Activated naive CD8-positive, alpha-beta T cell (primary cell): ENCODE data around the gene PCDHB8.
"Not testable (repeated sequence)": the region's sequence is repeated elsewhere in the genome, so short reads cannot be mapped to it uniquely, and the experiment has no call there.

ENCODE experiments used
- H3K27ac Mint-ChIP-seq: one replicate; pipeline ENCODE4 v1.8.0; 2021; ENCODE audit warnings: mixed read lengths
- H3K27me3 Mint-ChIP-seq: one replicate; pipeline ENCODE4 v1.8.0; 2021; ENCODE audit warnings: mixed read lengths
- H3K36me3 Mint-ChIP-seq: one replicate; pipeline ENCODE4 v1.8.0; 2021; ENCODE audit warnings: mixed read lengths
- H3K4me1 Mint-ChIP-seq: one replicate; pipeline ENCODE4 v1.8.0; 2021; ENCODE audit warnings: low read depth, mixed read lengths
- H3K4me3 Mint-ChIP-seq: one replicate; pipeline ENCODE4 v1.8.0; 2021; ENCODE audit warnings: mild to moderate bottlenecking, mixed read lengths
- H3K9me3 Mint-ChIP-seq: one replicate; pipeline ENCODE4 v1.8.0; 2021; ENCODE audit warnings: low read depth, mixed read lengths

Gene PCDHB8

DNA sequence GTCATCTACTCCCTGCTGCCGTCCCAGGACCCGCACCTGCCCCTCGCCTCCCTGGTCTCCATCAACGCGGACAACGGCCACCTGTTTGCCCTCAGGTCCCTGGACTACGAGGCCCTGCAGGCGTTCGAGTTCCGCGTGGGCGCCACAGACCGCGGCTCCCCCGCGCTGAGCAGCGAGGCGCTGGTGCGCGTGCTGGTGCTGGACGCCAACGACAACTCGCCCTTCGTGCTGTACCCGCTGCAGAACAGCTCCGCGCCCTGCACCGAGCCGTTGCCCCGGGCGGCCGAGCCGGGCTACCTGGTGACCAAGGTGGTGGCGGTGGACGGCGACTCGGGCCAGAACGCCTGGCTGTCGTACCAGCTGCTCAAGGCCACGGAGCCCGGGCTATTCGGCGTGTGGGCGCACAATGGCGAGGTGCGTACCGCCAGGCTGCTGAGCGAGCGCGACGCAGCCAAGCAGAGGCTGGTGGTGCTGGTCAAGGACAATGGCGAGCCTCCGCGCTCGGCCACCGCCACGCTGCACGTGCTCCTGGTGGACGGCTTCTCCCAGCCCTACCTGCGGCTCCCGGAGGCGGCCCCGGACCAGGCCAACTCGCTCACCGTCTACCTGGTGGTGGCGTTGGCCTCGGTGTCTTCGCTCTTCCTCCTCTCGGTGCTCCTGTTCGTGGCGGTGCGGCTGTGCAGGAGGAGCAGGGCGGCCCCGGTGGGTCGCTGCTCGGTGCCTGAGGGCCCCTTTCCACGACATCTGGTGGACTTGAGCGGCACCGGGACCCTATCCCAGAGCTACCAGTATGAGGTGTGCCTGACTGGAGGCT lies 3.1 kb upstream of the PCDHB8 start:
- not testable (repeated sequence) for H3K9me3 Mint-ChIP-seq, H3K36me3 Mint-ChIP-seq, H3K4me1 Mint-ChIP-seq, H3K4me3 Mint-ChIP-seq, H3K27ac Mint-ChIP-seq
- H3K27me3 Mint-ChIP-seq, result peaks cover 23% of the 10 kb centered on the region

GRCh38 chr5:141175933-141176332 lies 1.7 kb upstream of the PCDHB8 start:
- H3K9me3 Mint-ChIP-seq, result no peaks in the 10 kb centered on the region
- no peak overlapping the region for H3K27ac Mint-ChIP-seq
- H3K4me1 Mint-ChIP-seq, result no peaks in the 10 kb centered on the region
- peaks cover 18% of the 10 kb centered on the region for H3K27me3 Mint-ChIP-seq
- H3K4me3 Mint-ChIP-seq, result no peak overlapping the region
- H3K36me3 Mint-ChIP-seq, result peaks cover 5% of the 10 kb centered on the region

DNA sequence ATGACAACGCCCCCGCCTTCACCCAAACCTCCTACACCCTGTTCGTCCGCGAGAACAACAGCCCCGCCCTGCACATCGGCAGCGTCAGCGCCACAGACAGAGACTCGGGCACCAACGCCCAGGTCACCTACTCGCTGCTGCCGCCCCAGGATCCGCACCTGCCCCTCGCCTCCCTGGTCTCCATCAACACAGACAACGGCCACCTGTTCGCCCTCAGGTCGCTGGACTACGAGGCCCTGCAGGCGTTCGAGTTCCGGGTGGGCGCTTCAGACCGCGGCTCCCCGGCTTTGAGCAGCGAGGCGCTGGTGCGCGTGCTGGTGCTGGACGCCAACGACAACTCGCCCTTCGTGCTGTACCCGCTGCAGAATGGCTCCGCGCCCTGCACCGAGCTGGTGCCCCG lies 1.8 kb downstream of the PCDHB8 start:
- H3K4me1 Mint-ChIP-seq, H3K27ac Mint-ChIP-seq, H3K36me3 Mint-ChIP-seq, H3K9me3 Mint-ChIP-seq, H3K4me3 Mint-ChIP-seq: not testable (repeated sequence)
- peaks cover 24% of the 10 kb centered on the region for H3K27me3 Mint-ChIP-seq

- H3K27ac Mint-ChIP-seq, H3K4me1 Mint-ChIP-seq, H3K4me3 Mint-ChIP-seq, H3K9me3 Mint-ChIP-seq: not testable (repeated sequence)
- peaks cover 10% of the 10 kb centered on the region for H3K36me3 Mint-ChIP-seq
- H3K27me3 Mint-ChIP-seq, result peaks cover 28% of the 10 kb centered on the region
These were observed 2.3 kb downstream of the PCDHB8 start for GRCh38 chr5:141179876-141180275.

DNA sequence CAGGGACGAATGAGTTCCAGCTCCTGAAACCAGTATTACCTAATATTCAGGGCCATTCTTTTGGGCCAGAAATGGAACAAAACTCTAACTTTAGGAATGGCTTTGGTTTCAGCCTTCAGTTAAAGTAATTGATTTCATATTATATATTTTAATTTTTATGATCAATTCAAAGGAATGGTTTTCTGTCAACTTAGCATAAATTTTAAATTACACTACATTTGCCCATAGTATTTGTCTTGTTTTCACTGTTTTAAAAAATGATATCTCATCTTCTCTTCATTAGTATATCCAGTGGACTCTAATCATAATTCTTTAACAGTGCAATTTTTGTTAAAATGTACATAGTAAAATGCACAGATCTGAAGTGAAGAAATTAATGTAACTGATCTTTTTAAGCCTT lies 2.7 kb downstream of the PCDHB8 start:
- H3K9me3 Mint-ChIP-seq, result peaks cover 7% of the 10 kb centered on the region
- H3K36me3 Mint-ChIP-seq, result peaks cover 9% of the 10 kb centered on the region
- H3K4me3 Mint-ChIP-seq, result no peak overlapping the region
- peaks cover 30% of the 10 kb centered on the region for H3K27me3 Mint-ChIP-seq
- no peak overlapping the region for H3K27ac Mint-ChIP-seq
- H3K4me1 Mint-ChIP-seq, result peaks cover 2% of the 10 kb centered on the region

GRCh38 chr5:141182248-141182647 lies 4.7 kb downstream of the PCDHB8 start, which contains the start of gene PCDHB16:
PCDHB16 (plus strand) TSS chr5:141182387; CDS start chr5:141182560, 173 bp downstream.
- peaks cover 7% of the 10 kb centered on the region for H3K9me3 Mint-ChIP-seq
- no peak within 1 kb of the TSS for H3K27ac Mint-ChIP-seq
- H3K4me3 Mint-ChIP-seq, result no peak within 1 kb of the TSS
- H3K4me1 Mint-ChIP-seq, result peaks cover 5% of the 10 kb centered on the region
- peaks cover 9% of the 10 kb centered on the region for H3K36me3 Mint-ChIP-seq
- peaks cover 40% of the 10 kb centered on the region for H3K27me3 Mint-ChIP-seq

DNA sequence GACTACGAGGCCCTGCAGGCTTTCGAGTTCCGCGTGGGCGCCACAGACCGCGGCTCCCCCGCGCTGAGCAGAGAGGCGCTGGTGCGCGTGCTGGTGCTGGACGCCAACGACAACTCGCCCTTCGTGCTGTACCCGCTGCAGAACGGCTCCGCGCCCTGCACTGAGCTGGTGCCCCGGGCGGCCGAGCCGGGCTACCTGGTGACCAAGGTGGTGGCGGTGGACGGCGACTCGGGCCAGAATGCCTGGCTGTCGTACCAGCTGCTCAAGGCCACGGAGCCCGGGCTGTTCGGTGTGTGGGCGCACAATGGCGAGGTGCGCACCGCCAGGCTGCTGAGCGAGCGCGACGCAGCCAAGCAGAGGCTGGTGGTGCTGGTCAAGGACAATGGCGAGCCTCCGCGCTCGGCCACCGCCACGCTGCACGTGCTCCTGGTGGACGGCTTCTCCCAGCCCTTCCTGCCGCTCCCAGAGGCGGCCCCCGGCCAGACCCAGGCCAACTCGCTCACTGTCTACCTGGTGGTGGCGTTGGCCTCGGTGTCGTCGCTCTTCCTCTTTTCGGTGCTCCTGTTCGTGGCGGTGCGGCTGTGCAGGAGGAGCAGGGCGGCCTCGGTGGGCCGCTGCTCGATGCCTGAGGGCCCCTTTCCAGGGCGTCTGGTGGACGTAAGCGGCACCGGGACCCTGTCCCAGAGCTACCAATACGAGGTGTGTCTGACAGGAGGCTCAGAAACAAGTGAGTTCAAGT lies 6.7 kb downstream of the PCDHB8 start:
- peaks cover 51% of the 10 kb centered on the region for H3K27me3 Mint-ChIP-seq

DNA sequence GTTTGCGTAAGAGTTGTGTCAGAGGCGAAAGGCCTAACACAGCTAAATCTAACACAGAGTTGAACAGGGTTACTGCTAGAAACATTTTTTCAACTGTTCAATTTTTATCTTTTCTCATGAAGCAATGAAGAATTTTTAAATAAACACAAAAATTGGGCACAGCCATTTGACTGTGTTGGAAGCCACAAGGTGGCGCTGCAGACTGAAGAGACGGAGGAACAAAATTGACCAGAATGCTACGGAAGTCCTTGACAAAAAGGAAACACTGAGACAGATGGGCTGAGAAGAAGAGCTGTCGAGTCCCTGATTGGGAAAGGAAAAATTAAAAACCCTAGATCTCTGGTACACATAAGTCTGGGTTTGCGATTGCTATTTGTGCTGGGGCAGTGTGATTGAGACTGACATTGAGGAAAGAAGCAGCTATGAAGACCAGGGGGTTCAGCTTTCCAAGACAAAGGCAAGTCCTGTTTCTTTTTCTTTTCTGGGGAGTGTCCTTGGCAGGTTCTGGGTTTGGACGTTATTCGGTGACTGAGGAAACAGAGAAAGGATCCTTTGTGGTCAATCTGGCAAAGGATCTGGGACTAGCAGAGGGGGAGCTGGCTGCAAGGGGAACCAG lies 9.4 kb downstream of the PCDHB8 start, which contains the start of gene PCDHB9:
PCDHB9 (plus strand) TSS at position 265 of the 616 bp plus-strand sequence; CDS start at position 423, 158 bp downstream.
- Mint-ChIP-seq H3K4me1 (peaks cover 4% of the 10 kb centered on the region), H3K4me3 (peak within 1 kb of the TSS; percentile 1), H3K27me3 (peaks cover 54% of the 10 kb centered on the region), H3K36me3 (peaks cover 18% of the 10 kb centered on the region), H3K27ac (no peak within 1 kb of the TSS), H3K9me3 (peaks cover 16% of the 10 kb centered on the region)

More for the DNA sequence above, 6.7 kb downstream of the PCDHB8 start:
- H3K27ac Mint-ChIP-seq, H3K9me3 Mint-ChIP-seq, H3K4me3 Mint-ChIP-seq, H3K4me1 Mint-ChIP-seq: not testable (repeated sequence)
- peaks cover 14% of the 10 kb centered on the region for H3K36me3 Mint-ChIP-seq

GRCh38 chr5:141188682-141189081 lies 11.1 kb downstream of the PCDHB8 start:
- H3K4me1 Mint-ChIP-seq, H3K27ac Mint-ChIP-seq, H3K4me3 Mint-ChIP-seq: not testable (repeated sequence)
- peaks cover 14% of the 10 kb centered on the region for H3K9me3 Mint-ChIP-seq
- peaks cover 47% of the 10 kb centered on the region for H3K27me3 Mint-ChIP-seq
- peaks cover 16% of the 10 kb centered on the region for H3K36me3 Mint-ChIP-seq

DNA sequence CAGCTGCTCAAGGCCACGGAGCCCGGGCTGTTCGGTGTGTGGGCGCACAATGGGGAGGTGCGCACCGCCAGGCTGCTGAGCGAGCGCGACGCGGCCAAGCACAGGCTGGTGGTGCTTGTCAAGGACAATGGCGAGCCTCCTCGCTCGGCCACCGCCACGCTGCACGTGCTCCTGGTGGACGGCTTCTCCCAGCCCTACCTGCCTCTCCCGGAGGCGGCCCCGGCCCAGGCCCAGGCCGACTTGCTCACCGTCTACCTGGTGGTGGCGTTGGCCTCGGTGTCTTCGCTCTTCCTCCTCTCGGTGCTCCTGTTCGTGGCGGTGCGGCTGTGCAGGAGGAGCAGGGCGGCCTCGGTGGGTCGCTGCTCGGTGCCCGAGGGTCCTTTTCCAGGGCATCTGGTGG lies 11.5 kb downstream of the PCDHB8 start:
- Mint-ChIP-seq H3K27me3 (peaks cover 46% of the 10 kb centered on the region), H3K9me3 (peaks cover 14% of the 10 kb centered on the region), H3K36me3 (peaks cover 16% of the 10 kb centered on the region)
- H3K4me3 Mint-ChIP-seq, H3K27ac Mint-ChIP-seq, H3K4me1 Mint-ChIP-seq: not testable (repeated sequence)

DNA sequence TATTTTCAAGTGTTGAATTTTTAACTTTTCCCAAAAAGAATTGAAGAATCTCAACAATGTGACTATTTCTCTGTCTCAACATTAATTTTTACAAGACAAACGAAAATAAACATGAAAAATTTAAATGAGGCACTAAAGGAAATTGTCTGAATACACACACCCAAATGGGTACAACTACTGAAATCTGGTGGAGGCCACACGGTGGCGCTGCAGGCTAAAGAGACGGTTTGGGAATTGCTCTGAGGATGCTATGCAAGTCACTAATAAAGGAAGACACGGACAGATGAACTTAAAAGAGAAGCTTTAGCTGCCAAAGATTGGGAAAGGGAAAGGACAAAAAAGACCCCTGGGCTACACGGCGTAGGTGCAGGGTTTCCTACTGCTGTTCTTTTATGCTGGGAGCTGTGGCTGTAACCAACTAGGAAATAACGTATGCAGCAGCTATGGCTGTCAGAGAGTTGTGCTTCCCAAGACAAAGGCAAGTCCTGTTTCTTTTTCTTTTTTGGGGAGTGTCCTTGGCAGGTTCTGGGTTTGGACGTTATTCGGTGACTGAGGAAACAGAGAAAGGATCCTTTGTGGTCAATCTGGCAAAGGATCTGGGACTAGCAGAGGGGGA lies 14.6 kb downstream of the PCDHB8 start, which contains the start of gene PCDHB10:
PCDHB10 (plus strand) TSS at position 244 of the 616 bp plus-strand sequence; CDS start at position 444, 200 bp downstream.
- H3K27ac Mint-ChIP-seq, result no peak within 1 kb of the TSS
- H3K27me3 Mint-ChIP-seq, result peaks cover 33% of the 10 kb centered on the region

GRCh38 chr5:141194332-141194731 lies 16.7 kb downstream of the PCDHB8 start:
- H3K27ac Mint-ChIP-seq, H3K4me1 Mint-ChIP-seq, H3K4me3 Mint-ChIP-seq: not testable (repeated sequence)
- H3K27me3 Mint-ChIP-seq, result peaks cover 33% of the 10 kb centered on the region
- H3K9me3 Mint-ChIP-seq, result peaks cover 40% of the 10 kb centered on the region
- peaks cover 14% of the 10 kb centered on the region for H3K36me3 Mint-ChIP-seq

More for the DNA sequence above, 14.6 kb downstream of the PCDHB8 start, which contains the start of gene PCDHB10:
- no peaks in the 10 kb centered on the region for H3K4me1 Mint-ChIP-seq
- no peak within 1 kb of the TSS for H3K4me3 Mint-ChIP-seq
- peaks cover 28% of the 10 kb centered on the region for H3K9me3 Mint-ChIP-seq
- H3K36me3 Mint-ChIP-seq, result peaks cover 16% of the 10 kb centered on the region

DNA sequence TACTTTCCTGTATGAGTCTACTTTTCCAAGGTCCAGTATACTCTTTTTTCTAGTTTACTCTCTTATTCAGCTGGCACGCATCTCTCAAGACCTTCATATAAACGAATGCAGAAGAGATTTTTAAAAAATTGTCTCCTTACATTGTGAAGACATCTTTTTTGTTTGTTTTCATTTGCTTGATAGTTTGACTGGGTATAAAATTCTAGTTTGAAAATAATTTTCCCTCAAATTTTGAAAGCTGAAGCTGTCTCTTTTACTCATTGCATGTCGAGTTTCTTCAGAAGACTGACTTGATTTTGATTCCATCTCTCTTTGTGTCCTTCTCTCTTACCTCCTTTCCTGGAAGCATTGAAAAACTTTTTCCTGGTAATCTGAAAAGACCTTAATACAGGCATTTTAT lies 18.8 kb downstream of the PCDHB8 start:
- H3K4me1 Mint-ChIP-seq, result no peaks in the 10 kb centered on the region
- H3K27me3 Mint-ChIP-seq, result peaks cover 44% of the 10 kb centered on the region
- no peak overlapping the region for H3K4me3 Mint-ChIP-seq
- no peak overlapping the region for H3K27ac Mint-ChIP-seq
- H3K36me3 Mint-ChIP-seq, result peaks cover 15% of the 10 kb centered on the region
- peaks cover 42% of the 10 kb centered on the region for H3K9me3 Mint-ChIP-seq

DNA sequence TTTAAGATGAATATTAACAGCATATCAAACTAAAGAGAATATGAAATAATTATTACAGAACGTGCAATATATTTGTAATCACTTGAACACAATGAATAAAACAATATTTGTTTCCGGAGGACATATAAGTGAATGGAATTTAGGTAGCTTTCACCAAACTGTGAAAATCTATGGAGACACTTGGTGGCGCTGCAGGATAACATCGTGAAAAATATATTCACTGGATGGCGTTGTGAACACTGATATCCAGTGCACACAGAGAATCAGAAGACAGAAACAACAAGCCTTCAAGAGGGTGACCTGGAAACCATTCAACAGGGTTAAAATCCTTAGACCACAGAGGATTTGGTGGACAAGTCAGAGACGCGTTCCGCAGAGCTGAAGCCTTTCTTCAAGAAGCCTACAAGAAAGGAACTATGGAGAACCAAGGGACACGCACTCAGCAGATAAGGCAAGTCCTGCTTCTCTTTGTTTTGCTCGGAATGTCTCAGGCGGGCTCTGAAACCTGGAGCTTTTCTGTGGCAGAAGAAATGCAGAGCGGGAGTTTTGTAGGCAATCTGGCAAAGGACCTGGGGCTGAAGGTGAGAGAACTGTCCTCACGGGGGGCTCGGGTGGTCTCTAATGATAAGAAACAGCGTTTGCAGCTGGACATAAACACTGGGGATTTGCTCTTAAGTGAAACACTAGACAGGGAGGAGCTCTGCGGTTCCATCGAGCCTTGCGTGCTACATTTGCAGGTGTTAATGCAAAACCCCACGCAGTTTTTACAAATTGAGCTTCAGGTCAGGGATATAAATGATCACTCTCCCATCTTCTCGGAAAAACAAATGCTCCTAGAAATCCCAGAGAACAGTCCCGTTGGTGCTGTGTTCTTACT lies 22.0 kb downstream of the PCDHB8 start, which contains the start of gene PCDHB11:
PCDHB11 (plus strand) TSS at position 269 of the 877 bp plus-strand sequence; CDS start at position 417, 148 bp downstream.
- Mint-ChIP-seq H3K27me3 (peaks cover 32% of the 10 kb centered on the region), H3K9me3 (peaks cover 31% of the 10 kb centered on the region), H3K36me3 (peaks cover 10% of the 10 kb centered on the region), H3K27ac (no peak within 1 kb of the TSS), H3K4me3 (no peak within 1 kb of the TSS), H3K4me1 (no peaks in the 10 kb centered on the region)
